Neural cell (in vitro differentiated cells): Measurements from ENCODE around the gene WNK2. TPM values are rescaled to one million over a fixed set of nuclear protein-coding genes. Genes with fewer than 3 reads are reported as not detected.

Source experiments
- H2AFZ ChIP-seq: fragments of 200-600, 300-800 bp; sonication (generic), shearing (Covaris generic); 2 replicates; pipeline ENCODE4 v1.6.0; 2014; ENCODE audit warnings: low read depth, mild to moderate bottlenecking, antibody characterized with exemption, low read length, moderate library complexity
- H3F3A ChIP-seq: fragments of 200-600 bp; shearing (Covaris generic); 2 replicates; pipeline ENCODE4 v1.6.1; 2016; ENCODE audit warnings: mild to moderate bottlenecking, moderate library complexity, mixed read lengths, antibody characterized with exemption, low read length; ENCODE audit not compliant: insufficient read depth, poor library complexity, severe bottlenecking
- H3K27ac ChIP-seq: fragments of 200-600, 300-800 bp; sonication (generic), shearing (Covaris generic); 2 replicates; pipeline ENCODE4 v1.5.1; 2014; ENCODE audit warnings: mild to moderate bottlenecking, low read length, moderate library complexity
- H3K27me3 ChIP-seq: fragments of 300-800, 200-600 bp; sonication (generic), shearing (Covaris generic); 2 replicates; pipeline ENCODE4 v1.6.0; 2014; ENCODE audit warnings: mild to moderate bottlenecking, low read depth, low read length, moderate library complexity; ENCODE audit not compliant: insufficient read depth
- H3K36me3 ChIP-seq: fragments of 300-800, 200-600 bp; sonication (generic), shearing (Covaris generic); 2 replicates; pipeline ENCODE4 v1.5.1; 2014; ENCODE audit warnings: mild to moderate bottlenecking, antibody characterized with exemption, low read length, moderate library complexity; ENCODE audit not compliant: insufficient read depth
- H3K4me2 ChIP-seq: fragments of 300-800, 200-600 bp; sonication (generic), shearing (Covaris generic); 2 replicates; pipeline ENCODE4 v1.6.0; 2014; ENCODE audit warnings: mild to moderate bottlenecking, low read length
- H3K4me3 ChIP-seq: fragments of 300-800, 200-600 bp; sonication (generic), shearing (Covaris generic); 2 replicates; pipeline ENCODE4 v1.5.1; 2014; ENCODE audit warnings: mild to moderate bottlenecking, low read length, moderate library complexity
- H3K79me2 ChIP-seq: fragments of 200-600 bp; shearing (Covaris generic); replicated peaks from 2 replicates; pipeline ENCODE4 v1.6.0; 2014; ENCODE audit warnings: mild to moderate bottlenecking, low read length, moderate library complexity; ENCODE audit not compliant: insufficient read depth
- H3K9ac ChIP-seq: fragments of 300-800, 200-600 bp; sonication (generic), shearing (Covaris generic); 2 replicates; pipeline ENCODE4 v1.6.1; 2016; ENCODE audit warnings: mild to moderate bottlenecking, low read length, mixed read lengths
- H3K9me2 ChIP-seq: fragments of 200-600 bp; shearing (Covaris generic); 2 replicates; pipeline ENCODE4 v1.6.1; 2016; ENCODE audit warnings: mild to moderate bottlenecking, low read length, mixed read lengths; ENCODE audit not compliant: insufficient read depth
- H3K9me3 ChIP-seq: fragments of 200-600, 300-800 bp; sonication (generic), shearing (Covaris generic); 2 replicates; pipeline ENCODE4 v1.6.1; 2016; ENCODE audit warnings: mild to moderate bottlenecking, mixed run types, low read length, moderate library complexity, mixed read lengths
- H4K20me1 ChIP-seq: fragments of 200-600 bp; shearing (Covaris generic); 2 replicates; pipeline ENCODE4 v1.6.1; 2016; ENCODE audit warnings: mild to moderate bottlenecking, mixed run types; ENCODE audit not compliant: insufficient read depth
- EP300 ChIP-seq: fragments of 450-650 bp; conservative IDR thresholded peaks from 2 replicates; pipeline ENCODE4 v1.6.1; 2014; ENCODE audit warnings: antibody characterized with exemption, mild to moderate bottlenecking, moderate library complexity; ENCODE audit not compliant: poor library complexity, severe bottlenecking
- EZH2 ChIP-seq: fragments of 200-600, 300-800 bp; shearing (Covaris generic), sonication (generic); IDR thresholded peaks from 2 replicates; pipeline ENCODE4 v1.6.1; 2014; ENCODE audit warnings: antibody characterized with exemption, low read length, borderline replicate concordance, mild to moderate bottlenecking; ENCODE audit not compliant: insufficient read depth, poor library complexity, severe bottlenecking
- POLR2AphosphoS5 ChIP-seq: IDR thresholded peaks from 2 replicates; pipeline ENCODE4 v1.6.1; 2012
- SMC3 ChIP-seq: fragments of 450-650 bp; conservative IDR thresholded peaks from 2 replicates; pipeline ENCODE4 v1.6.1; 2014; ENCODE audit warnings: antibody characterized with exemption, mild to moderate bottlenecking, moderate library complexity; ENCODE audit not compliant: poor library complexity
- TAF1 ChIP-seq: IDR thresholded peaks from 2 replicates; pipeline ENCODE4 v1.6.1; 2012; ENCODE audit warnings: low read depth
- polyA plus RNA-seq: library from polyadenylated mRNA; depleted of rRNA; stranded (reverse); fragments of >200 nt; gene quantifications from 2 replicates; pipeline ENCODE4 v1.2.3, GENCODE V29; 2014
- TF ChIP-seq, protein P1 (sequence below): fragments of 450-650 bp; IDR thresholded peaks from 2 replicates; pipeline ENCODE4 v1.5.1; 2014; ENCODE audit warnings: antibody characterized with exemption, mild to moderate bottlenecking, moderate library complexity; ENCODE audit not compliant: poor library complexity, severe bottlenecking
- TF ChIP-seq, protein P2 (sequence below): IDR thresholded peaks from 2 replicates; pipeline ENCODE4 v1.6.1; 2012; ENCODE audit warnings: borderline replicate concordance

WNK2 gene
- polyA plus RNA-seq, 1 donor from 2014 or later = 37.1 TPM

DNA sequence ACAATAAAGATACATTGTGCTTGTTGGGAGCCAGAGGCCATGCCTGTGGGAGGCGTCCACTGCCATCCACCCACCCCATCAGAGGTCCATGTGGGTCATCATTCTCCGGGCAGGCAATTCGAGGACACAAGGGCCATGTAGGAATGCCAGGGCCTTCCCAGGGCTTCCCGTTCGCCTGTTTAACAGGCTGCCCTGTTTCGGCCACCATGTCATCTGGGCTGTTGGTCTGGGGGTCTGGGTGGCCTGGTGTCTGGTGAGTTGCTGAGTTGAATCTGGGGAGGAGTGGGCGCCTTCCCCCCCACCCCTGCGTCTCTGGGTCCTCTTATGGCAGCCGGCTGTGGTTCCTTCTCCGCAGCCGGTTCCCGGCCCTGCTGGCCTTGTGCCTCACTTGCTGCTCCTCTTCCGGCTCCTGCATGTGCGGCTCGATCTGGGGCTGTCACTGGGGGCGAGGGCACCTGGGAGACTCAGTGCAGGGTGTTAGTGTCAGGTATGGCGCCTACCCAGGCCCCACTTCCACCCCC lies 117.4 kb downstream of the WNK2 start:
- Histone ChIP-seq H2AFZ (no peak overlapping the region), H3K9ac (no peak overlapping the region), H3K4me2 (no peak overlapping the region), H3K27ac (no peak overlapping the region), H3K79me2 (no peaks in the 10 kb centered on the region), H4K20me1 (no peaks in the 10 kb centered on the region), H3K4me3 (no peak overlapping the region), H3K9me2 (no peaks in the 10 kb centered on the region), H3K27me3 (no peaks in the 10 kb centered on the region), H3K9me3 (no peaks in the 10 kb centered on the region), H3K36me3 (no peaks in the 10 kb centered on the region), H3F3A (no peaks in the 10 kb centered on the region)
- TF ChIP-seq, protein P1, sequence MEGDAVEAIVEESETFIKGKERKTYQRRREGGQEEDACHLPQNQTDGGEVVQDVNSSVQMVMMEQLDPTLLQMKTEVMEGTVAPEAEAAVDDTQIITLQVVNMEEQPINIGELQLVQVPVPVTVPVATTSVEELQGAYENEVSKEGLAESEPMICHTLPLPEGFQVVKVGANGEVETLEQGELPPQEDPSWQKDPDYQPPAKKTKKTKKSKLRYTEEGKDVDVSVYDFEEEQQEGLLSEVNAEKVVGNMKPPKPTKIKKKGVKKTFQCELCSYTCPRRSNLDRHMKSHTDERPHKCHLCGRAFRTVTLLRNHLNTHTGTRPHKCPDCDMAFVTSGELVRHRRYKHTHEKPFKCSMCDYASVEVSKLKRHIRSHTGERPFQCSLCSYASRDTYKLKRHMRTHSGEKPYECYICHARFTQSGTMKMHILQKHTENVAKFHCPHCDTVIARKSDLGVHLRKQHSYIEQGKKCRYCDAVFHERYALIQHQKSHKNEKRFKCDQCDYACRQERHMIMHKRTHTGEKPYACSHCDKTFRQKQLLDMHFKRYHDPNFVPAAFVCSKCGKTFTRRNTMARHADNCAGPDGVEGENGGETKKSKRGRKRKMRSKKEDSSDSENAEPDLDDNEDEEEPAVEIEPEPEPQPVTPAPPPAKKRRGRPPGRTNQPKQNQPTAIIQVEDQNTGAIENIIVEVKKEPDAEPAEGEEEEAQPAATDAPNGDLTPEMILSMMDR = no peak
- TF ChIP-seq EZH2 = no peak
- TF ChIP-seq, protein P2, sequence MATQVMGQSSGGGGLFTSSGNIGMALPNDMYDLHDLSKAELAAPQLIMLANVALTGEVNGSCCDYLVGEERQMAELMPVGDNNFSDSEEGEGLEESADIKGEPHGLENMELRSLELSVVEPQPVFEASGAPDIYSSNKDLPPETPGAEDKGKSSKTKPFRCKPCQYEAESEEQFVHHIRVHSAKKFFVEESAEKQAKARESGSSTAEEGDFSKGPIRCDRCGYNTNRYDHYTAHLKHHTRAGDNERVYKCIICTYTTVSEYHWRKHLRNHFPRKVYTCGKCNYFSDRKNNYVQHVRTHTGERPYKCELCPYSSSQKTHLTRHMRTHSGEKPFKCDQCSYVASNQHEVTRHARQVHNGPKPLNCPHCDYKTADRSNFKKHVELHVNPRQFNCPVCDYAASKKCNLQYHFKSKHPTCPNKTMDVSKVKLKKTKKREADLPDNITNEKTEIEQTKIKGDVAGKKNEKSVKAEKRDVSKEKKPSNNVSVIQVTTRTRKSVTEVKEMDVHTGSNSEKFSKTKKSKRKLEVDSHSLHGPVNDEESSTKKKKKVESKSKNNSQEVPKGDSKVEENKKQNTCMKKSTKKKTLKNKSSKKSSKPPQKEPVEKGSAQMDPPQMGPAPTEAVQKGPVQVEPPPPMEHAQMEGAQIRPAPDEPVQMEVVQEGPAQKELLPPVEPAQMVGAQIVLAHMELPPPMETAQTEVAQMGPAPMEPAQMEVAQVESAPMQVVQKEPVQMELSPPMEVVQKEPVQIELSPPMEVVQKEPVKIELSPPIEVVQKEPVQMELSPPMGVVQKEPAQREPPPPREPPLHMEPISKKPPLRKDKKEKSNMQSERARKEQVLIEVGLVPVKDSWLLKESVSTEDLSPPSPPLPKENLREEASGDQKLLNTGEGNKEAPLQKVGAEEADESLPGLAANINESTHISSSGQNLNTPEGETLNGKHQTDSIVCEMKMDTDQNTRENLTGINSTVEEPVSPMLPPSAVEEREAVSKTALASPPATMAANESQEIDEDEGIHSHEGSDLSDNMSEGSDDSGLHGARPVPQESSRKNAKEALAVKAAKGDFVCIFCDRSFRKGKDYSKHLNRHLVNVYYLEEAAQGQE = no peak
- TF ChIP-seq TAF1 = no peak

DNA sequence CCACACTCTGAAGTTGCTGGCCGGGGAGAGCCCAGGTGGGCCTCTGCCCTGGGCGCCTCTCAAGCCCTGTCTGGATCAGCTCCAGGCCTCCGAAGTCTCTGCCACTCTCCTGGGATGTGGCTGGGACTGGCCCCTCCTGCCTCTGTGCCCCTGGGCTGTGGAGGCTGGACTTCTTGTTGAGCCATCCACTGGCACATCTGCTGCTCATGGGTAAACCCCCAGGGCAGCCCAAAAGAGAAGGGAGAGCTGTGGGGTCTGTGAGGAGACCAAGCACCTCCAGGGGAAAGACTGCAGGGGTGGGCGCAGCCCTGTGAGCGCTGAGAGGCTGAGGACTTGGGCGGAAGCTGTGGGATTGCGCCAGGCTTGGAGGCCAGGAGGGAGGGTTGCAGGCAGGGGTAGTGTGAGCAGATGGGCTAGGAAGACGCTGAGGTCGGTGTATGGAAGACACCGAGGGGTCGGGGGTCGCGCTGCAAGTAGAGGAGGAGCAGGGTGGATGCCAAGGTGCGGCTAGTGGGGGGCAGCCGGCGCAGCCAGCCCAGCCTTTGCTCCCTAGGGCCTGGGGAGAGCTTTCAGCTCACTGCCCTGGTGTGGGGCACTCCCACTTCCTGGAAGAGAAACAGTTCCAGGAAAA lies 118.1 kb downstream of the WNK2 start:
- no peaks in the 10 kb centered on the region for H4K20me1 ChIP-seq
- no peaks in the 10 kb centered on the region for H3K9me2 ChIP-seq
- no peaks in the 10 kb centered on the region for H3K9me3 ChIP-seq
- H3F3A ChIP-seq = no peaks in the 10 kb centered on the region
- no peak overlapping the region for H3K4me3 ChIP-seq
- H2AFZ ChIP-seq = no peak overlapping the region
- no peaks in the 10 kb centered on the region for H3K27me3 ChIP-seq
- TF ChIP-seq EP300 (no peak), POLR2AphosphoS5 (no peak), EZH2 (no peak), SMC3 (no peak), TAF1 (no peak)
- TF ChIP-seq, protein P2 = no peak
- H3K4me2 ChIP-seq = no peak overlapping the region
- H3K27ac ChIP-seq = no peak overlapping the region
- H3K79me2 ChIP-seq = no peaks in the 10 kb centered on the region
- H3K36me3 ChIP-seq = no peaks in the 10 kb centered on the region
- no peak overlapping the region for H3K9ac ChIP-seq
